ENCODE measurements around the gene FCHSD2. TPM values are rescaled to one million over a fixed set of nuclear protein-coding genes. Genes with fewer than 3 reads are reported as not detected.

The FCHSD2 gene
- total and polyA plus RNA-seq, 9 of the 15 experiments (the other 6 are each of a cell fraction or from before 2014, with no cell fraction given), result 1.8 to 14.7 (median 6.4) TPM

- TF ChIP-seq, protein P1, sequence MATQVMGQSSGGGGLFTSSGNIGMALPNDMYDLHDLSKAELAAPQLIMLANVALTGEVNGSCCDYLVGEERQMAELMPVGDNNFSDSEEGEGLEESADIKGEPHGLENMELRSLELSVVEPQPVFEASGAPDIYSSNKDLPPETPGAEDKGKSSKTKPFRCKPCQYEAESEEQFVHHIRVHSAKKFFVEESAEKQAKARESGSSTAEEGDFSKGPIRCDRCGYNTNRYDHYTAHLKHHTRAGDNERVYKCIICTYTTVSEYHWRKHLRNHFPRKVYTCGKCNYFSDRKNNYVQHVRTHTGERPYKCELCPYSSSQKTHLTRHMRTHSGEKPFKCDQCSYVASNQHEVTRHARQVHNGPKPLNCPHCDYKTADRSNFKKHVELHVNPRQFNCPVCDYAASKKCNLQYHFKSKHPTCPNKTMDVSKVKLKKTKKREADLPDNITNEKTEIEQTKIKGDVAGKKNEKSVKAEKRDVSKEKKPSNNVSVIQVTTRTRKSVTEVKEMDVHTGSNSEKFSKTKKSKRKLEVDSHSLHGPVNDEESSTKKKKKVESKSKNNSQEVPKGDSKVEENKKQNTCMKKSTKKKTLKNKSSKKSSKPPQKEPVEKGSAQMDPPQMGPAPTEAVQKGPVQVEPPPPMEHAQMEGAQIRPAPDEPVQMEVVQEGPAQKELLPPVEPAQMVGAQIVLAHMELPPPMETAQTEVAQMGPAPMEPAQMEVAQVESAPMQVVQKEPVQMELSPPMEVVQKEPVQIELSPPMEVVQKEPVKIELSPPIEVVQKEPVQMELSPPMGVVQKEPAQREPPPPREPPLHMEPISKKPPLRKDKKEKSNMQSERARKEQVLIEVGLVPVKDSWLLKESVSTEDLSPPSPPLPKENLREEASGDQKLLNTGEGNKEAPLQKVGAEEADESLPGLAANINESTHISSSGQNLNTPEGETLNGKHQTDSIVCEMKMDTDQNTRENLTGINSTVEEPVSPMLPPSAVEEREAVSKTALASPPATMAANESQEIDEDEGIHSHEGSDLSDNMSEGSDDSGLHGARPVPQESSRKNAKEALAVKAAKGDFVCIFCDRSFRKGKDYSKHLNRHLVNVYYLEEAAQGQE (IDR thresholded peaks at IDR 0.05; ENCODE audit: borderline replicate concordance), result no peak
- TF ChIP-seq, protein P1 (CRISPR knock-in tag; IDR thresholded peaks at IDR 0.05; ENCODE audit: low read depth), result no peak
- TF ChIP-seq NONO (IDR thresholded peaks at IDR 0.05; ENCODE audit: low read depth in 2 of 2, low read length in 1 of 2) (no peak), FOXA3 (CRISPR knock-in tag; conservative IDR thresholded peaks at IDR 0.05 in 1 of 2, IDR thresholded peaks at IDR 0.05 in 1 of 2) (peak in 1 of 2 experiments; percentile 23; a peak in 1 of 4 replicates), FUS (optimal IDR thresholded peaks at IDR 0.05; ENCODE audit: low read depth, low read length) (no peak), CEBPB (tag; IDR thresholded peaks at IDR 0.05) (peak; percentile 83), MCM2 (IDR thresholded peaks at IDR 0.05; ENCODE audit: low read depth) (no peak), ZNF12 (CRISPR knock-in tag; IDR thresholded peaks at IDR 0.05) (no peak), CEBPG (CRISPR knock-in tag; IDR thresholded peaks at IDR 0.05) (no peak), CEBPG (tag; conservative IDR thresholded peaks at IDR 0.05 in 1 of 2, IDR thresholded peaks at IDR 0.05 in 1 of 2) (peak in 1 of 2 experiments; percentile 89; a peak in 3 of 4 replicates), BMI1 (IDR thresholded peaks at IDR 0.05; ENCODE audit: low read length) (no peak), SIN3A (IDR thresholded peaks at IDR 0.05; ENCODE audit: borderline replicate concordance in 2 of 2, control insufficient read depth in 1 of 2, low read depth in 2 of 2, low read length in 2 of 2) (no peak), MAFG (tag; conservative IDR thresholded peaks at IDR 0.05) (peak; percentile 44), ATF2 (CRISPR knock-in tag; IDR thresholded peaks at IDR 0.05) (no peak), KLF6 (CRISPR knock-in tag; IDR thresholded peaks at IDR 0.05; ENCODE audit: borderline replicate concordance) (no peak), EP300 (IDR thresholded peaks at IDR 0.05; ENCODE audit: low read length) (no peak), ESRRA (IDR thresholded peaks at IDR 0.05; ENCODE audit: borderline replicate concordance, low read depth) (peak; percentile 45; the same call in 1 of the 2 replicates)
Observed at GRCh38 chr11:72807021-72807693, 335.0 kb downstream of the FCHSD2 start (continued).

All from K562 (cell line).